ENCODE measurements around the gene FBXO7.

The FBXO7 gene

DNA sequence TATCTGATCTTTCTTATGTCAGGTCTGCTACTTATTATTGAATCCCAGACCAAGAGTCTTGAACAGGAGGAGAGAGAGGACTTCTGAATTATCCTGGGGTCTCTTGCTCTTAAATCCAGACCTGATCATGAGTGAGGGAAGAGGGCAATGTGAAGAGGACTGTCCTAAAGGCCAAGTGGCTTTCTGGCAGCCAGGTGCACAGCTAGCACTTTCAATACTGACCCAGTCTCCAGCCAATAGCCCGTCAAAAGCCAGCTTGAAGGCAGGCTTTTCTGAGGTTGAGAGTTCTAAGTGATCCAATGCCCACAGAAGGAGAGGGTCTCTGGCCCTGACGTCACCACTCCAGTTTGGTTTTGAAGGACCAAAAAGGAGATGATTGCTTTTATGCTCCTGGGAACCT lies 37.2 kb downstream of the FBXO7 start:
- TF ChIP-seq, protein P1, sequence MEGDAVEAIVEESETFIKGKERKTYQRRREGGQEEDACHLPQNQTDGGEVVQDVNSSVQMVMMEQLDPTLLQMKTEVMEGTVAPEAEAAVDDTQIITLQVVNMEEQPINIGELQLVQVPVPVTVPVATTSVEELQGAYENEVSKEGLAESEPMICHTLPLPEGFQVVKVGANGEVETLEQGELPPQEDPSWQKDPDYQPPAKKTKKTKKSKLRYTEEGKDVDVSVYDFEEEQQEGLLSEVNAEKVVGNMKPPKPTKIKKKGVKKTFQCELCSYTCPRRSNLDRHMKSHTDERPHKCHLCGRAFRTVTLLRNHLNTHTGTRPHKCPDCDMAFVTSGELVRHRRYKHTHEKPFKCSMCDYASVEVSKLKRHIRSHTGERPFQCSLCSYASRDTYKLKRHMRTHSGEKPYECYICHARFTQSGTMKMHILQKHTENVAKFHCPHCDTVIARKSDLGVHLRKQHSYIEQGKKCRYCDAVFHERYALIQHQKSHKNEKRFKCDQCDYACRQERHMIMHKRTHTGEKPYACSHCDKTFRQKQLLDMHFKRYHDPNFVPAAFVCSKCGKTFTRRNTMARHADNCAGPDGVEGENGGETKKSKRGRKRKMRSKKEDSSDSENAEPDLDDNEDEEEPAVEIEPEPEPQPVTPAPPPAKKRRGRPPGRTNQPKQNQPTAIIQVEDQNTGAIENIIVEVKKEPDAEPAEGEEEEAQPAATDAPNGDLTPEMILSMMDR (IDR thresholded peaks at IDR 0.05), result no peak

DNA sequence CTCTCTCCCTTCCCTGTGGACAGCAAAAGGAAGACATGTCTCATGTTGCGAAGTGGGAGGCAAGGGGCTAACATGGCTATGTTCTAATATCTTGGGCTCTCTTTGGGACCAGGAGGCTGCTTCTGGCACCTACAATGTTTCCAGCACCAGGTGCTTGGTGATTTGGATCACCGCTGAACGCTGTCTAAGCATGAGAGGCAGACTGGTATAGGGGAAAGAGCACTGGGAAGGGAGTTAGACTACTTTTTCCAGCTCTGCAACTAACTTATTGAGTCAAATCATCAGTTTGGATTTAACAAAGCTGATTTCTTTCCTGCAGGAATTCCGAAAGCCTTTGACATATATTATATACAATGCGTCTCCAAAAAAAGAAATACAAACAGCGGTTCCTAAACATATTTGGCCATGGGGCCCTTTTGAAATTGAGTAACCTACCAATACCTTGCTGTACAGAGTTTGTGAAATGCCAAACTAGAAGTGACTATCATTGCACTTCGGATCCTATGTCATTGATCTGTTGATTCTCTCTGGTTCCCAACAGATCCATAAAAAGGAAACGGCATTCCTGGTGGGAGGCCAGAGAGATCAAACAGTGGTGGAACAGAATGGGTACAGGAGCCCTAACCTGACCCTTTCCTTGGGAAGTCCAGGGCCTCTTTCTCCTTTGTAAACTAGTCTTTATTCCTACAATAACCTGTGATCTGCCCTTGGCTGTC lies 37.8 kb downstream of the FBXO7 start:
- TF ChIP-seq, protein P1 (IDR thresholded peaks at IDR 0.05), result no peak

DNA sequence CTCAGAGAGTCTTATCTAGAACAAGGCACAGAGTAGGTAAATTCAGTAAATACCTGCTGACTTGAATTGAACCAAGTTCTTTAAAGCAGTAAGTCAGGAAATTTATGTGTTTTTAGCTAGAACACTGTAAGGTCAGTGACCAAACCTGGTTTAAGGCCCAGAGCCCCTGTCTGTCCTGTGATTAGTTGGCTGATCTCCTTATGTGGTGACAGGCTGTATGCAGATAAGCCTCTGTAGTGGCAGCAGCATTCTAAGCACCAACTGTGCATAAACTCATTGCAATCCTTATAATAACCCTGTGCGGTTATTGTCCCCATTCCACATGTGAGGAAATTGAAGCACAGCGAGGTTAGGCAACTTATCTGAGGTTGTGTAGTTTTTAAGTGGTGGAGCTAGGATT lies 40.5 kb downstream of the FBXO7 start:
- TF ChIP-seq, protein P1 (IDR thresholded peaks at IDR 0.05), result no peak

DNA sequence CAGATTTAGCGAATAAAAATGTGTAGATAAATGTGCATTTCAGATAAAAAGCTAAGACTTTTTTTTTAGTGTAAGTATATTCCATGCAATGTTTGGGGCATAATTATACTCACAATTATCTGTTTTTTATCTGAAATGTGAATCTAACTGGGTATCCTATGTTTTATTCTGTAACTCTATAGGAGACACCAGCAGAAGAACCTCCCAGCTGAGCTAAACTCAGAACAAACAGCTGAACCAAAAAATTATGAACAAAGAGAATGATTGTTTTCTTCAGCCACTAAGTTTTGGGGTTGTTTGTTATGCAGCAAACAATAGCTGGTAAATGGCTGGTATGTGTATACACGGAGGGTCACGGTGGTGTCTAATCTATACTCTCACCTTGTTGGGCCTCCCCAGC lies 42.9 kb downstream of the FBXO7 start:
- TF ChIP-seq, protein P1 (IDR thresholded peaks at IDR 0.05), result no peak

DNA sequence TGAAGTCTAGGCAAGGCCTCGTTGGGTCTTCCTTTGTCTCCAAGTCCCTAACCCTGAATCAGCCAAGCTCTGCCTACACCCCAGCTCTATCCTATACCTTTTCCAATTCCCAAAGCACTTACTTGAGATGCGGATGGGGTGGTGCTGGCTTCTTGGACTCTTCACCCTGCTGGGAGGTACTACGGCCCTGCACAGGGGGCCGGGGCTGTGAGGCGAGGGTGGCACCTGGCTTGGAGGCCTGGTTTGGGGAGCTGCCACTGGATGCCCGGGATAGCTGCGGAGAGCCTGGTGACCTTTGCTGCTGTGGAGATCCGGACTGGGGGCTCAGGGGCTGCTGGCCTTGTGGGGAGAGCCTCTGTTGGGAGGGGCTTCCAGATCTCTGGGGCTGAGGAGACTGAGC lies 43.3 kb downstream of the FBXO7 start:
- TF ChIP-seq, protein P1 (IDR thresholded peaks at IDR 0.05), result no peak

DNA sequence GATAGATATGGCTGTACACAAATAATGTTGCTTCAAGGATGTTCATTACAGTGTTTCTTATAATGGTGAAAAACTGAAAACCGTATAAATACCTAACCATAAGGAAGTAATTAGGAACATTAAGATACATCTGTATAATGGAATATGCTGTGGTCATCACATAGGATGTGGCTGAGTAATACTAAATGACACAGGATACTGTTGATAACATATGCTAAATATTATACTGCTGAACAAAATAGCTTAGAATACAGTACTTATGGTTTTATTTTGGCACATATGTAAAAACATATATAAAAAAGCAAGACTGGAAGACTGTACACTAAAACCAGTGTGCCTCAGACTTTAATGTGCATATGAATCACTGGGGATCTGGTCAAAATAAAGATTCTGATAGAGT lies 43.8 kb downstream of the FBXO7 start:
- TF ChIP-seq, protein P1 (IDR thresholded peaks at IDR 0.05), result no peak

DNA sequence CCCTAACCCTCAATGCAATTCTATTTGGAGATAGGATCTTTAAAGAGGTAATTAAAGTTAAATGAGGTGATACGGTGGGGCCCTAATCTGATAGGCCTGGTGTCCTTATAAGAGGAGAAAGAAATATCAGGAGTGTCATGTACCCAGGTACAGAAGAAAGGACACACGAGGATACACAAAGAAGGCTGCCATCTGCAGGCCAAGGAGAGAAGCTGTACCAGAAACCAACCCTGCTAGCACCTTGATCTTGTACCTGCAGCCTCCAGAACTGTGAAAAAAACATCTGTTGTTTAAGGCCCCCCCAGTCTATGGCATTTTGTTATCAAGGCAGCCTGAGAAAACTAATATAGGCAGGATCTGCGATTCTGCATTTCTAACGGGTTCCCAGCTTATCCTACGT lies 44.2 kb downstream of the FBXO7 start:
- TF ChIP-seq, protein P1 (IDR thresholded peaks at IDR 0.05), result peak; percentile 41; the same call in 1 of the 2 replicates

DNA sequence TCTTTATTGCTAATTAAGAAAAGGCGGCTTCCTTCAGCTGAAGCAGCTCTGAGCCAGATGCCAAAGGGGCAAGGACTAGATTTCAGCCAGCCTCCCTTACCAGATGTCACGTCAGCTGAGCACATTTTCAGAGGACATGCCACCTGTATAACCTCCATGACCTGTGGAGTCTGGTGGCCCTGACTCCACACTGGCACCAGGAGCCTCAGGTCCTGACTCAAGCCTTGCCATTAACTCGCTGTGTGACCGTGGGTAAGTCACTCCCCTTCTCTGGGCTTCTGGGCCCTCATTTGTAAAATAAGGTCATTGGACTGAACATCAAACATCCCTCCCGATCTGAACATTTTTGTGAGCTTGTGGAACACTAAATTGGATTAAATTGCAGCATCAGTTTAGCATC lies 46.0 kb downstream of the FBXO7 start:
- TF ChIP-seq, protein P1 (IDR thresholded peaks at IDR 0.05), result no peak
